GM12878 (cell line): ENCODE data around the gene PRKCE. TPM values are rescaled to one million over a fixed set of nuclear protein-coding genes. Genes with fewer than 3 reads are reported as not detected.

ENCODE experiments used
- BMI1 ChIP-seq: fragments of 450-650 bp; IDR thresholded peaks from 2 replicates; pipeline ENCODE4 v1.6.1; 2016; ENCODE audit warnings: mild to moderate bottlenecking, moderate library complexity, borderline replicate concordance
- CBFB ChIP-seq: IDR thresholded peaks from 2 replicates; pipeline ENCODE4 v1.6.1; 2016; ENCODE audit warnings: antibody characterized with exemption, low read depth
- CREB1 ChIP-seq: IDR thresholded peaks from 2 replicates; pipeline ENCODE4 v1.6.1; 2012; ENCODE audit warnings: low read depth, mild to moderate bottlenecking, inconsistent platforms
- EZH2 ChIP-seq: IDR thresholded peaks from 2 replicates; pipeline ENCODE4 v1.6.1; 2012; ENCODE audit warnings: low read depth, mild to moderate bottlenecking, control low read depth, inconsistent platforms, low read length, borderline replicate concordance; ENCODE audit not compliant: control insufficient read depth
- GABPA ChIP-seq: IDR thresholded peaks from 2 replicates; pipeline ENCODE4 v1.6.1; 2014; ENCODE audit warnings: antibody characterized with exemption, low read depth, mild to moderate bottlenecking, inconsistent platforms
- LARP7 ChIP-seq: fragments of 450-650 bp; IDR thresholded peaks from 2 replicates; pipeline ENCODE4 v1.6.1; 2017; ENCODE audit warnings: mild to moderate bottlenecking
- MAX ChIP-seq: IDR thresholded peaks from 2 replicates; pipeline ENCODE4 v1.6.1; 2012; ENCODE audit warnings: low read depth, low read length, improper control_type of control experiment
- MXI1 ChIP-seq: fragments of 150-350 bp; IDR thresholded peaks from 2 replicates; pipeline ENCODE4 v1.6.1; 2011; ENCODE audit warnings: low read depth, mild to moderate bottlenecking, inconsistent platforms, low read length, improper control_type of control experiment
- NFYA ChIP-seq: IDR thresholded peaks from 2 replicates; pipeline ENCODE4 v1.6.1; 2011; ENCODE audit warnings: low read depth, mild to moderate bottlenecking, low read length, improper control_type of control experiment, borderline replicate concordance
- POLR2AphosphoS5 ChIP-seq: IDR thresholded peaks from 2 replicates; pipeline ENCODE4 v1.6.1; 2011; ENCODE audit warnings: mild to moderate bottlenecking, low read length, inconsistent platforms
- POU2F2 ChIP-seq: IDR thresholded peaks from 3 replicates; pipeline ENCODE4 v1.6.1; 2011; ENCODE audit warnings: low read depth, mild to moderate bottlenecking, low read length, borderline replicate concordance
- RCOR1 ChIP-seq: conservative IDR thresholded peaks from 2 replicates; pipeline ENCODE4 v1.6.1; 2012; ENCODE audit warnings: low read depth, low read length, improper control_type of control experiment
- REST ChIP-seq: IDR thresholded peaks from 2 replicates; pipeline ENCODE4 v1.6.1; 2012; ENCODE audit warnings: mild to moderate bottlenecking, low read depth, low read length
- SKIL ChIP-seq: fragments of 450-650 bp; IDR thresholded peaks from 2 replicates; pipeline ENCODE4 v1.6.1; 2017; ENCODE audit warnings: mild to moderate bottlenecking, low read depth, inconsistent platforms; ENCODE audit not compliant: poor library complexity, severe bottlenecking
- SP1 ChIP-seq: IDR thresholded peaks from one replicate; pipeline ENCODE4 v1.6.1; 2011; ENCODE audit warnings: low read depth, low read length
- SREBF1 ChIP-seq: IDR thresholded peaks from 2 replicates; pipeline ENCODE4 v1.6.1; 2012; ENCODE audit warnings: mild to moderate bottlenecking, low read length
- SUPT20H ChIP-seq: IDR thresholded peaks from 2 replicates; pipeline ENCODE4 v1.6.1; 2011; ENCODE audit warnings: low read depth, mild to moderate bottlenecking, low read length, moderate library complexity, borderline replicate concordance; ENCODE audit not compliant: control insufficient read depth
- YY1 ChIP-seq: IDR thresholded peaks from 2 replicates; pipeline ENCODE4 v1.6.1; 2011; ENCODE audit warnings: low read depth, mild to moderate bottlenecking, low read length
- ZNF207 ChIP-seq: fragments of 450-650 bp; IDR thresholded peaks from 2 replicates; pipeline ENCODE4 v1.6.1; 2014; ENCODE audit warnings: antibody characterized with exemption, mild to moderate bottlenecking, borderline replicate concordance
- ZNF687 ChIP-seq: fragments of 450-650 bp; IDR thresholded peaks from 2 replicates; pipeline ENCODE4 v1.6.1; 2017; ENCODE audit warnings: mild to moderate bottlenecking, moderate library complexity
- polyA plus RNA-seq, 11 experiments: library from polyadenylated mRNA; depleted of rRNA in 4 of 11; unstranded in 6 of 11; stranded (reverse) in 5 of 11; fragments of >200 nt; fragmentation: Nextera tagmentation in 4 of 11; fragmentation: Illumina TruSeq in 1 of 11; extraction: Ambion mirVana in 4 of 11; extraction: Trizol in 1 of 11; gene quantifications; 1 replicate in 1 of 11; 2 replicates in 10 of 11; pipeline versions ENCODE4 v1.2.1 to v1.2.3, GENCODE V29; 2011 to 2016; ENCODE audit warnings: inconsistent platforms in 2 of 11, missing spikeins in 2 of 11, low read depth in 1 of 11
- total RNA-seq, 4 experiments: library from RNA; depleted of rRNA in 3 of 4; stranded (reverse); fragments of >200 nt in 3 of 4; fragmentation: Illumina TruSeq in 1 of 4; extraction: Trizol in 1 of 4; gene quantifications; 2 replicates each; pipeline versions ENCODE4 v1.2.1 to v1.2.3, GENCODE V29; 2013 to 2021

Gene PRKCE
- total and polyA plus RNA-seq, 10 of the 15 experiments (the other 5 are each of a cell fraction or from before 2014, with no cell fraction given): 2.6 to 28.2 (median 11.3) TPM

- TF ChIP-seq ZNF687: peak; percentile 48; the same call in 1 of the 2 replicates
- 0 out of 2 replicates have a peak, but pooled peaks have one; percentile 21 for TF ChIP-seq ZNF207
- peak; percentile 41; the same call in 1 of the 2 replicates for TF ChIP-seq CREB1
- TF ChIP-seq GABPA: no peak
- TF ChIP-seq REST: no peak
- TF ChIP-seq MXI1: 0 out of 2 replicates have a peak, but pooled peaks have one; percentile 29
- peak; percentile 25; the same call in 1 of the 2 replicates for TF ChIP-seq CBFB
- TF ChIP-seq SUPT20H: no peak
- TF ChIP-seq RCOR1: peak; percentile 20; the same call in 1 of the 2 replicates
- TF ChIP-seq SKIL: peak; percentile 94
- TF ChIP-seq POLR2AphosphoS5: peak; percentile 58; the same call in 1 of the 2 replicates
- no peak for TF ChIP-seq EZH2
- TF ChIP-seq SREBF1: no peak
- no peak for TF ChIP-seq MAX
- TF ChIP-seq POU2F2: peak; percentile 79; the same call in 2 of the 3 replicates
- TF ChIP-seq LARP7: no peak
- peak; percentile 55; the same call in 1 of the 2 replicates for TF ChIP-seq YY1
- TF ChIP-seq NFYA: no peak
- peak; percentile 9 for TF ChIP-seq SP1
- TF ChIP-seq BMI1: peak; percentile 35; the same call in 1 of the 2 replicates
Observed at GRCh38 chr2:45729753-45730512, 78.5 kb downstream of the PRKCE start (continued).
